H9 (cell line): ENCODE measurements around the gene LRRN3. TPM values are rescaled to one million over a fixed set of nuclear protein-coding genes. Genes with fewer than 3 reads are reported as not detected.

Experiments
- DNase-seq: peaks from one replicate; pipeline ENCODE4 v3.0.0-alpha.2; 2017
- H2AFZ ChIP-seq: one replicate; pipeline ENCODE4 v1.6.1; 2013; ENCODE audit warnings: mild to moderate bottlenecking, low read length, control low read depth, moderate library complexity
- H2AK5ac ChIP-seq: 2 replicates; pipeline ENCODE4 v1.6.1; 2013; ENCODE audit warnings: low read length, control low read depth, mixed read lengths; ENCODE audit not compliant: insufficient read length
- H2BK120ac ChIP-seq: one replicate; pipeline ENCODE4 v1.6.1; 2013; ENCODE audit warnings: low read depth, mild to moderate bottlenecking, low read length, control low read depth, inconsistent platforms; ENCODE audit not compliant: poor library complexity, severe bottlenecking
- H2BK12ac ChIP-seq: 2 replicates; pipeline ENCODE4 v1.6.1; 2013; ENCODE audit warnings: low read length, control low read depth, mixed read lengths, low read depth; ENCODE audit not compliant: insufficient read length
- H2BK15ac ChIP-seq: 2 replicates; pipeline ENCODE4 v1.6.1; 2013; ENCODE audit warnings: low read depth, low read length, control low read depth
- H2BK20ac ChIP-seq: one replicate; pipeline ENCODE4 v1.6.1; 2013; ENCODE audit warnings: low read depth, mild to moderate bottlenecking, low read length, control low read depth, inconsistent platforms; ENCODE audit not compliant: poor library complexity, severe bottlenecking
- H2BK5ac ChIP-seq: 2 replicates; pipeline ENCODE4 v1.6.1; 2013; ENCODE audit warnings: low read length, control low read depth, mixed read lengths; ENCODE audit not compliant: insufficient read length
- H3K14ac ChIP-seq: 2 replicates; pipeline ENCODE4 v1.6.1; 2013; ENCODE audit warnings: low read length, control low read depth; ENCODE audit not compliant: insufficient read depth
- H3K18ac ChIP-seq: 2 replicates; pipeline ENCODE4 v1.6.1; 2013; ENCODE audit warnings: low read depth, mild to moderate bottlenecking, mixed read lengths, low read length, control low read depth; ENCODE audit not compliant: insufficient read length
- H3K23ac ChIP-seq: 2 replicates; pipeline ENCODE4 v1.6.1; 2013; ENCODE audit warnings: low read length, control low read depth, mixed read lengths, low read depth; ENCODE audit not compliant: insufficient read length
- H3K23me2 ChIP-seq: 2 replicates; pipeline ENCODE4 v1.6.1; 2013; ENCODE audit warnings: low read depth, mild to moderate bottlenecking, mixed read lengths, low read length, control low read depth; ENCODE audit not compliant: insufficient read length, poor library complexity, severe bottlenecking
- H3K27ac ChIP-seq: 2 replicates; pipeline ENCODE4 v1.5.1; 2013; ENCODE audit warnings: low read length, control low read depth, mixed read lengths, low read depth; ENCODE audit not compliant: insufficient read length
- H3K27me3 ChIP-seq: 2 replicates; pipeline ENCODE4 v1.6.1; 2013; ENCODE audit warnings: low read length, control low read depth, inconsistent platforms; ENCODE audit not compliant: insufficient read depth
- H3K4ac ChIP-seq: 2 replicates; pipeline ENCODE4 v1.6.1; 2013; ENCODE audit warnings: low read depth, mild to moderate bottlenecking, control low read depth, inconsistent platforms, low read length, moderate library complexity
- H3K4me1 ChIP-seq: 2 replicates; pipeline ENCODE4 v1.6.1; 2013; ENCODE audit warnings: low read length, control low read depth, inconsistent platforms; ENCODE audit not compliant: insufficient read depth
- H3K4me2 ChIP-seq: 2 replicates; pipeline ENCODE4 v1.6.1; 2013; ENCODE audit warnings: low read length, control low read depth, mixed read lengths; ENCODE audit not compliant: insufficient read length, insufficient read depth
- H3K56ac ChIP-seq: 2 replicates; pipeline ENCODE4 v1.6.1; 2013; ENCODE audit warnings: low read depth, mild to moderate bottlenecking, mixed read lengths, low read length, control low read depth; ENCODE audit not compliant: insufficient read length
- H3K79me1 ChIP-seq: 2 replicates; pipeline ENCODE4 v1.6.1; 2013; ENCODE audit warnings: low read depth, mild to moderate bottlenecking, moderate library complexity, low read length, control low read depth, inconsistent platforms; ENCODE audit not compliant: insufficient read depth, poor library complexity, severe bottlenecking
- H3K79me2 ChIP-seq: 2 replicates; pipeline ENCODE4 v1.6.1; 2013; ENCODE audit warnings: low read length, control low read depth, inconsistent platforms; ENCODE audit not compliant: insufficient read depth
- H3K9ac ChIP-seq: 2 replicates; pipeline ENCODE4 v1.6.1; 2013; ENCODE audit warnings: low read length, control low read depth, mixed read lengths; ENCODE audit not compliant: insufficient read length; ENCODE audit errors: extremely low read depth
- H3K9me3 ChIP-seq: one replicate; pipeline ENCODE4 v1.6.1; 2013; ENCODE audit warnings: low read depth, low read length, inconsistent platforms; ENCODE audit not compliant: control insufficient read depth
- H3T11ph ChIP-seq: one replicate; pipeline ENCODE4 v1.6.1; 2013; ENCODE audit warnings: mild to moderate bottlenecking, low read length, control low read depth, inconsistent platforms
- H4K20me1 ChIP-seq: one replicate; pipeline ENCODE4 v1.6.1; 2013; ENCODE audit not compliant: control insufficient read depth, insufficient read length, insufficient read depth
- H4K5ac ChIP-seq: 2 replicates; pipeline ENCODE4 v1.6.1; 2013; ENCODE audit warnings: low read depth, mild to moderate bottlenecking, mixed read lengths, low read length, control low read depth; ENCODE audit not compliant: insufficient read length
- H4K8ac ChIP-seq: replicated peaks from 2 replicates; pipeline ENCODE4 v1.6.1; 2013; ENCODE audit warnings: low read length, control low read depth, mixed read lengths, low read depth; ENCODE audit not compliant: insufficient read length
- H4K91ac ChIP-seq: 2 replicates; pipeline ENCODE4 v1.6.1; 2013; ENCODE audit warnings: low read depth, mild to moderate bottlenecking, moderate library complexity, mixed read lengths, low read length, control low read depth; ENCODE audit not compliant: insufficient read length
- H3K27ac Mint-ChIP-seq, 3 experiments: 2 replicates in 2 of 3; 3 replicates in 1 of 3; pipeline ENCODE4 v1.8.0; 2020 to 2021; ENCODE audit warnings: mixed read lengths in 3 of 3, mild to moderate bottlenecking in 1 of 3, moderate library complexity in 1 of 3
- H3K27me3 Mint-ChIP-seq: 2 replicates; pipeline ENCODE4 v1.8.0; 2021; ENCODE audit warnings: low read depth, mild to moderate bottlenecking, moderate library complexity, mixed read lengths
- H3K36me3 Mint-ChIP-seq, 3 experiments: 2 replicates in 2 of 3; 3 replicates in 1 of 3; pipeline ENCODE4 v1.8.0; 2020 to 2021; ENCODE audit warnings: low read depth in 3 of 3, mixed read lengths in 3 of 3; ENCODE audit not compliant: insufficient read depth in 1 of 3
- H3K4me1 Mint-ChIP-seq, 2 experiments: 2 replicates each; pipeline ENCODE4 v1.8.0; 2020; ENCODE audit warnings: mixed read lengths in 2 of 2
- H3K4me3 Mint-ChIP-seq, 2 experiments: 2 replicates in 1 of 2; 3 replicates in 1 of 2; pipeline ENCODE4 v1.8.0; 2020 to 2021; ENCODE audit warnings: mild to moderate bottlenecking in 2 of 2, mixed read lengths in 2 of 2, moderate library complexity in 1 of 2
- H3K9me3 Mint-ChIP-seq, 2 experiments: 2 replicates in 1 of 2; 3 replicates in 1 of 2; pipeline ENCODE4 v1.8.0; 2020; ENCODE audit warnings: mild to moderate bottlenecking in 2 of 2, mixed read lengths in 2 of 2, moderate library complexity in 1 of 2
- total RNA-seq: library from RNA; stranded (reverse); gene quantifications from 2 replicates; pipeline ENCODE4 v1.2.1, GENCODE V29; 2021
- TF ChIP-seq, protein P1 (sequence below): fragments of 200-600 bp; sonication (generic); conservative IDR thresholded peaks from 3 replicates; pipeline ENCODE4 v1.8.0; 2021; ENCODE audit warnings: antibody characterized with exemption, mild to moderate bottlenecking

LRRN3 gene
- total RNA-seq, 1 experiment from 2014 or later: 0.77 TPM

DNA sequence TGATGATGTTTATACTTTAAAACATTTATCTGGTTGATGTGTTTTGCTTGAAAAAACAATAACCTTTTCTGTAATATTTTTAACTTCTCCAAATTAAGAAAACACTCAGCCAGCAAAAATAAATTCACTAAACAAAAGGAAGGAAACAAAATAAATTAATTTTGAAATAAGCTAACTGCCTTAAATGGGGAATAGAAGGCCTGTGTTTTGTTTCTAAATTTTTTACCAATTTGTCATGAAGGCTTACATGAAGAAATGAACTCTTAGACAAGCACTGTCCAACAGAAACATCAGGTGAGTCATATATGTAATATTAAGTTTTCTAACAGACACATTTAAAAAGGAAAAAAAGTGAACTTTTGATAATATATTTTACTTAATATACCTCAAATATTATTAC, 68.5 kb downstream of the LRRN3 start:
- Mint-ChIP-seq H3K9me3 (no peaks in the 10 kb centered on the region), H3K4me3 (no peak overlapping the region), H3K27ac (no peak overlapping the region), H3K4me1 (no peaks in the 10 kb centered on the region), H3K36me3 (no peaks in the 10 kb centered on the region), H3K27me3 (no peaks in the 10 kb centered on the region)
- H2BK120ac ChIP-seq: no peak overlapping the region
- H2BK12ac ChIP-seq: no peak overlapping the region
- H3K27ac ChIP-seq: no peak overlapping the region
- H2BK15ac ChIP-seq: no peak overlapping the region
- DNase-seq: no peak
- H3K9ac ChIP-seq: no peak overlapping the region
- no peaks in the 10 kb centered on the region for H3K23me2 ChIP-seq
- H3K27me3 ChIP-seq: no peaks in the 10 kb centered on the region
- H2AK5ac ChIP-seq: no peak overlapping the region
- no peak overlapping the region for H3K18ac ChIP-seq
- H4K20me1 ChIP-seq: no peaks in the 10 kb centered on the region
- H3K79me1 ChIP-seq: no peaks in the 10 kb centered on the region
- H3K4me2 ChIP-seq: no peak overlapping the region
- no peaks in the 10 kb centered on the region for H3K9me3 ChIP-seq
- TF ChIP-seq, protein P1, sequence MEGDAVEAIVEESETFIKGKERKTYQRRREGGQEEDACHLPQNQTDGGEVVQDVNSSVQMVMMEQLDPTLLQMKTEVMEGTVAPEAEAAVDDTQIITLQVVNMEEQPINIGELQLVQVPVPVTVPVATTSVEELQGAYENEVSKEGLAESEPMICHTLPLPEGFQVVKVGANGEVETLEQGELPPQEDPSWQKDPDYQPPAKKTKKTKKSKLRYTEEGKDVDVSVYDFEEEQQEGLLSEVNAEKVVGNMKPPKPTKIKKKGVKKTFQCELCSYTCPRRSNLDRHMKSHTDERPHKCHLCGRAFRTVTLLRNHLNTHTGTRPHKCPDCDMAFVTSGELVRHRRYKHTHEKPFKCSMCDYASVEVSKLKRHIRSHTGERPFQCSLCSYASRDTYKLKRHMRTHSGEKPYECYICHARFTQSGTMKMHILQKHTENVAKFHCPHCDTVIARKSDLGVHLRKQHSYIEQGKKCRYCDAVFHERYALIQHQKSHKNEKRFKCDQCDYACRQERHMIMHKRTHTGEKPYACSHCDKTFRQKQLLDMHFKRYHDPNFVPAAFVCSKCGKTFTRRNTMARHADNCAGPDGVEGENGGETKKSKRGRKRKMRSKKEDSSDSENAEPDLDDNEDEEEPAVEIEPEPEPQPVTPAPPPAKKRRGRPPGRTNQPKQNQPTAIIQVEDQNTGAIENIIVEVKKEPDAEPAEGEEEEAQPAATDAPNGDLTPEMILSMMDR: no peak
- no peak overlapping the region for H3K4ac ChIP-seq
- H3K14ac ChIP-seq: no peak overlapping the region
- H3K4me1 ChIP-seq: no peaks in the 10 kb centered on the region
- H4K5ac ChIP-seq: no peak overlapping the region
- H3T11ph ChIP-seq: no peak overlapping the region
- H4K8ac ChIP-seq: no peak overlapping the region
- no peak overlapping the region for H2BK5ac ChIP-seq
- no peak overlapping the region for H4K91ac ChIP-seq
- no peak overlapping the region for H2AFZ ChIP-seq
- no peak overlapping the region for H2BK20ac ChIP-seq
- H3K23ac ChIP-seq: no peak overlapping the region
- no peak overlapping the region for H3K56ac ChIP-seq
- no peaks in the 10 kb centered on the region for H3K79me2 ChIP-seq
